GM19463 (cell line): Measurements from ENCODE around the gene SDHAF3.
A peak's percentile ranks its signal among the peaks of the same experiment; 100 is the strongest.

Source experiments
- ATAC-seq: cut with Tn5 transposase; IDR thresholded peaks from one replicate; pipeline ENCODE4 v1.9.1; 2021; ENCODE audit warnings: mild to moderate bottlenecking, moderate library complexity; ENCODE audit not compliant: unreplicated experiment

SDHAF3 gene

DNA sequence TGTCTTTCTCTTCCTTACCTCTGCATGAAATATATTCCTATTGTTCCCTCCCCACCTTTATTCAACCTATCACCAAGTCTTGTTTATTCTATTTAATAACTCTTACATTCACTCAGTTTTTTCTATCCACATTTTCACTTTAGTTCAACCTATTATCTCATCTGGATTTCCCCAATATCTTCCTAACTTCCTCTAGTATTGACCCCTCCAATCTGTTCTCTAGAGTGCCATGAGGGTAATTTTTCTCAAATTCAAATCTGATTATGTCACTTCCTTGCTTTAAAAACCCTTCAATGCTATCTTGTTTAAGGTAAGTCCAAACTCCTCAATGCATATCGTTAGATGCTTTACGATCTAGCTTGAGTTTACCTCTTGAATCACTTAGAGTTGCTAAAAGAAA, 86.5 kb downstream of the SDHAF3 start:
- ATAC-seq, result no peak

DNA sequence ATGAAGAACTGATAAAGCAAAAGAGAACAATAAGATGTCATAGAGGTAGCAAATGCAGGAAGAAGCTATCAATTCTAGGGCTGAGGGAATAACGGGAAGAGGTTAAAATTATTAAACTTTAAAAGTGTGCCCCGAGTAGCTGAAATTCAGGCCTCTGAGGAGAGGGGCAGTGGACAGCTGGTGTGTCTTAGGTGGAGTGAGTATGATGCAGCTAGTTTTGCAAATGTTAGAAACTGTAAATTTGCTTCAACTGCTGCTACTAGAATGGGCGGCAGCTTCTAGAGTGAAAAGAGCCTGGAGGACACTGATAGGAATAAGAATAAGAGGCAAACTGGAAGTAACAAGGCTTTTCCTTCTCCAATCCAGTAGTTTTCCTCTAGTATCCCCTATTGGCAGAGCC, 87.3 kb downstream of the SDHAF3 start:
- no peak for ATAC-seq

DNA sequence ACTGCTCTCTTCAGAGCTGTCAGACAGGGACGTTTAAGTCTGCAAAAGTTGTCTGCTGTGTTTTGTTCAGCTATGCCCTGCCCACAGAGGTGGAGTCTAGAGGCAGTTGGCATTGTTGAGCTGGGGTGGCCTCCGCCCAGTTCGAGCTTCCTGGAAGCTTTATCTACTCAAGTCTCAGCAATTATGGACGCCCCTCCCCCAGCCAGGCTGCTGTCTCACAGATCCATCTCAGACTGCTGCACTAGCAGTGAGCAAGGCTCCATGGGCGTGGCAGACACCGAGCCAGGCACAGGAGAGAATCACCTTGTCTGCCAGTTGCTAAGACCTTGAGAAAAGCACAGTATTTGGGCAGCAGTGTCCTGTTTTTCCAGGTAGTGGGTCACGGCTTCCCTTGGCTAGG, 98.1 kb downstream of the SDHAF3 start:
- no peak for ATAC-seq

DNA sequence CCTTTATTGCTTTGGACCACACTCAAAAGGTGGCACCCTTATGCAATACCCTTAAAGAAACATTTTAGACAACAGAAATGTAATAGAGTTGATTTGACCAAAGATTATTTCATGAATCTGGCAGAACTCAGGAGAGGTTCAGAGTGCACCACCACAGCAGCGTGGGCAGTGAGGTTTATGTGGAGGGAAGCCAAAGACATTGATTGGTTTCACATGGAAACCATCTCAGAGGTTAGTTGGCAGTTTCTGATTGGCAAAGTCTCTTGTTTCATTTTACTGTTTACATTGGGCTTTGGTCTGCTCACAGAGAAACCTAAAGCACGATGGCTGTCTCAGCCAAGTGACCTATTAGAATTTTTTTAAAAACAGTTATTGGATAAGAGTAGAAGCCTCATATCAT, 101.3 kb downstream of the SDHAF3 start:
- no peak for ATAC-seq

DNA sequence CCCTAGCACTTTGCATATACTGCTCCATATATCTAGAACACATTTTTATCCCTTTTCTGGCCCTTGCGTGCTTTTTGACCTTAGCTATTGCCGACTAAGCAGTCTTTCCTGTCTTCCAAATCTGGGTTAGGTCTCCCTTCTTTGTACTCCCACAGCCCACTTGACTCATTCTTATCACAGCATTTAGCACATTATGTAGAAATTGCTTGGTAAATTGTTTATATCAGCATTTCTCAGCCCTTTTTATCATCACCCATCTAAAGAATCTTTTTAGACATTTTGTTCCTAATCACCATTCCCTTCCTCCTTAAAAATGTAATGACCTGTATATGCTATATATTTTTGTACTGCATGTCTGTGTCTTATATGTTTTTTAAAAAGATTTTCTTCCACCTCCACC, 101.7 kb downstream of the SDHAF3 start:
- no peak for ATAC-seq

DNA sequence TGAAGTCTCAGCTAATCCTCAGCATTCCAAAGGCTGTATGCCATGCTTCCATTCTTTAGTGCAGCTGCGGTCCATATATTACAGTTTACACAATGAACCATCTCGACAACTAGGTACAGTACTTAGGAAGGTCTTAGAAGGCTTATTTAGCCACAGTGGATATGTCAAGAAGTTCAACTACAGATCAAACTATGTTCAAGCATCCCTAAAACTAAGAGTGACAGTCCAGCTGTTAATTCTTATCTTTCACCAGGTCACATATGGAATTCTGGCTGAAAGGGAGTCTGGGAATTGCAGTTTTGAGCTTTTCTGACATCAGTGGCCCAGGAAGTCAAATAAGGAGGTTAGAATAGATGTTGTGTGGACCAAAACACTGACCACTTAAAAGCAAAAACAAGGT, 106.8 kb downstream of the SDHAF3 start:
- ATAC-seq, result no peak

DNA sequence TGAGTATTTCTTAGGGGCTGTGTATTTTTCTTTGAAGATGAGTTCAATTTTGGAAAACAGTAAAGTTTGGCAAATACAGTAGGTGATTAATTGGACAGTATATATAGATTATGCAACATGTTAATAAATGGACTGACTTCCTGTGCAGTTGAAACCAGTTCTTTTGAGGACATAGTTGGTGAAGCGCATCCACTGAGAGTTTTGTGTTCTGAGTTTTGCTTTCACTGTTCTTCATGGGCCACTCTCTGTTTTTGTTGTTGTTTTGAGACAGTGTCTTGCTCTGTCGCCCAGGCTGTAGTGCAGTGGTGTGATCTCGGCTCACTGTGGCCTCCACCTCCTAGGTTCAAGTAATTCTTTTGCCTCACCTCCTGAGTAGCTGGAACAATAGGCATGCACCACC, 109.0 kb downstream of the SDHAF3 start:
- peak; percentile 58 for ATAC-seq
